Loucy (cell line): ENCODE measurements around the gene BMS1.

Experiments
- CTCF ChIP-seq: fragments of 200-600 bp; sonication (generic); conservative IDR thresholded peaks from 2 replicates; pipeline ENCODE4 v1.5.1; 2014; ENCODE audit warnings: mild to moderate bottlenecking, antibody characterized with exemption, low read length
- EZH2phosphoT487 ChIP-seq: fragments of 200-600 bp; IDR thresholded peaks from 2 replicates; pipeline ENCODE4 v1.6.1; 2018; ENCODE audit warnings: antibody characterized with exemption, mild to moderate bottlenecking, moderate library complexity, borderline replicate concordance

DNA sequence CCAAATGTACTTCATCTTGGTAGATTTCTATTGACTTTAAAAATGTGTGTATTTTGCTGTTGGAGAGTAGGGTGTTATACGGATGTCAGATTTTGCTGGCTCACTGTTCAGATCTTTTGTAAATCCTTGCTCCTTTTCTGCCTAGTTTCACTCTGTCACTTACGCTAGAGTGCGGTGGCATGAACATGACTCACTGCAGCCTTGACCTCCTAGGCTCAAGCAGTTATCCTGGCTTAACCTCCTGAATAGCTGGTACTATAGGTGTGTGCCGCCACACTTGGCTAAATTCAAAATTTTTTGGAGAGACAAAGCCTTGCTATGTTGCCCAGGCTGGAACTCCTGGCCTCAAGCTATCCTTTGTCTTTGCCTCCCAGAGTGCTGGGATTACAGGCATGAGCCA is 29.4 kb downstream of the BMS1 start:
- no peak for TF ChIP-seq CTCF
- no peak for TF ChIP-seq EZH2phosphoT487
